Measurements from ENCODE around the gene KCNJ4.

DNA sequence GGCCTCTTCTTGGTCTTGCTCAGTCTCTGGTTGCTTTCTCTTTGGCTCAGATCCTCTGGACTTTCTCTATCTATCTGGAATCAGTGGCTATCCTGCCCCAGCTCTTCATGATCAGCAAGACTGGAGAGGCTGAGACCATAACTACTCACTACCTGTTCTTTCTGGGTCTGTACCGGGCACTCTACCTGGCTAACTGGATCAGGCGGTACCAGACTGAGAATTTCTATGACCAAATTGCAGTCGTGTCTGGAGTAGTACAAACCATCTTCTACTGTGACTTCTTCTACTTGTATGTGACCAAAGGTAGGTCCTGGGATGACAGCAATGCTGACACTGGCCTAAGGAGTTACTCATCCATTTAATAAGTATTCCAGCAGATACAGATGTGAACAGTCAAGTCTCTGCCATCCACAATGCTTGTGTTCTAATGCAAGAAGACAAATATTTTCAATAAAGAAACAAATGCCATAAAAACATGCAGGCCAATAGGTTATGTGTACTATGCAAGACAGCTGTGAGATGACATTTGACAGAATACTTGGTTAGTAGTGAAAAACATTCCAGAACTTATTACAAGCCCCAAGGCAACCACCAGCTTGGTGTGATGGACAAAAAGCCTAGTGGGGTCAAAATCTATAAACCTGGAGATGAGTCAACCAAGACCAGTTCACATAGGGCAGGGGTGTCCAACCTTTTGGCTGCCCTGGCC is 26.3 kb upstream of the KCNJ4 start:
- no peak for TF ChIP-seq CTCF (conservative IDR thresholded peaks at IDR 0.05 in 1 of 2, IDR thresholded peaks at IDR 0.05 in 1 of 2; ENCODE audit: extremely low read depth in 1 of 2, insufficient read depth in 1 of 2, low read depth in 1 of 2, low read length in 2 of 2)
- no peak for TF ChIP-seq EZH2 (IDR thresholded peaks at IDR 0.05; ENCODE audit: borderline replicate concordance, low read length)
